Fibroblast of lung (primary cell): ENCODE measurements around the gene CFAP57.

Experiments used
- CTCF ChIP-seq, 2 donors: IDR thresholded peaks in 1 of 2; conservative IDR thresholded peaks in 1 of 2; 1 replicate in 1 of 2; 2 replicates in 1 of 2; pipeline ENCODE4 v1.5.1; 2011 to 2012; ENCODE audit warnings: low read length in 2 of 2, control low read depth in 1 of 2, inconsistent platforms in 1 of 2, low read depth in 1 of 2, mild to moderate bottlenecking in 1 of 2
- EZH2 ChIP-seq: IDR thresholded peaks from 2 replicates; pipeline ENCODE4 v1.5.1; 2012; ENCODE audit warnings: low read length, control low read depth, mild to moderate bottlenecking; ENCODE audit errors: missing control alignments

GRCh38 chr1:43233631-43234030, 61.5 kb downstream of the CFAP57 start:
- TF ChIP-seq CTCF (conservative IDR thresholded peaks at IDR 0.05 in 1 of 2, IDR thresholded peaks at IDR 0.05 in 1 of 2; ENCODE audit: low read depth in 1 of 2, low read length in 2 of 2) = no peak
- TF ChIP-seq EZH2 = no peak
